Endothelial cell of umbilical vein (primary cell): ENCODE data around the gene UBAP1.

Experiments
- MAX ChIP-seq: IDR thresholded peaks from 2 replicates; pipeline ENCODE4 v1.6.1; 2011; ENCODE audit not compliant: insufficient read depth, insufficient read length
- POLR2AphosphoS5 ChIP-seq: IDR thresholded peaks from 2 replicates; pipeline ENCODE4 v1.6.1; 2012; ENCODE audit warnings: low read depth, mild to moderate bottlenecking, control low read depth, low read length, moderate library complexity; ENCODE audit not compliant: insufficient read depth

GRCh38 chr9:34275811-34276210 lies 97.0 kb downstream of the UBAP1 start:
- TF ChIP-seq POLR2AphosphoS5 (no peak), MAX (no peak)
